Measurements from ENCODE around the gene EXT2. TPM values are rescaled to one million over a fixed set of nuclear protein-coding genes. Genes with fewer than 3 reads are reported as not detected.

EXT2 gene
- total RNA-seq, 1 donor from 2014 or later, result 78.6 TPM

- H3K27ac ChIP-seq, result no peak overlapping the region
- H3K36me3 ChIP-seq, result peaks cover 0 to 17% of the 10 kb centered on the region in 2 donors
- no peak for TF ChIP-seq POLR2AphosphoS5 (IDR thresholded peaks at IDR 0.05; ENCODE audit: insufficient read depth in 1 of 2, low read depth in 1 of 2)
These were observed 22.5 kb upstream of the EXT2 start for GRCh38 chr11:44072757-44073658.

GRCh38 chr11:44078794-44079193, 16.7 kb upstream of the EXT2 start:
- Histone ChIP-seq H3K27ac (no peak overlapping the region), H3K9me3 (no peaks in the 10 kb centered on the region), H3K4me3 (no peak overlapping the region), H3K27me3 (no peaks in the 10 kb centered on the region), H3K4me1 (no peaks in the 10 kb centered on the region), H3K36me3 (peaks cover 0 to 22% of the 10 kb centered on the region in 2 donors)
- TF ChIP-seq POLR2A (IDR thresholded peaks at IDR 0.05) (no peak), CTCF (IDR thresholded peaks at IDR 0.05) (no peak), POLR2AphosphoS5 (IDR thresholded peaks at IDR 0.05; ENCODE audit: insufficient read depth in 1 of 2, low read depth in 1 of 2) (no peak)
- DNase-seq (ENCODE audit: extremely low spot score in 2 of 2), result peak in 1 of 2 donors; percentile 65
- intact Hi-C loops (cut with DNase I), result no loop called here

More at GRCh38 chr11:44072757-44073658, 22.5 kb upstream of the EXT2 start:
- no peak for DNase-seq (ENCODE audit: extremely low spot score in 2 of 2)
- Histone ChIP-seq H3K27me3 (no peaks in the 10 kb centered on the region), H3K4me3 (no peak overlapping the region), H3K9me3 (no peaks in the 10 kb centered on the region), H3K4me1 (peaks cover 6% of the 10 kb centered on the region)
- intact Hi-C loops (cut with DNase I), result no loop called here

- Histone ChIP-seq H3K4me1 (no peaks in the 10 kb centered on the region), H3K9me3 (no peaks in the 10 kb centered on the region), H3K4me3 (no peak overlapping the region), H3K27ac (no peak overlapping the region), H3K36me3 (peaks cover 0 to 22% of the 10 kb centered on the region in 2 donors), H3K27me3 (no peaks in the 10 kb centered on the region)
- peak in 1 of 2 donors; percentile 54 for DNase-seq (ENCODE audit: extremely low spot score in 2 of 2)
- no peak for TF ChIP-seq POLR2AphosphoS5 (IDR thresholded peaks at IDR 0.05; ENCODE audit: insufficient read depth in 1 of 2, low read depth in 1 of 2)
- no peak for TF ChIP-seq POLR2A (IDR thresholded peaks at IDR 0.05)
- TF ChIP-seq CTCF (IDR thresholded peaks at IDR 0.05), result no peak
- intact Hi-C loops (cut with DNase I), result no loop called here
These were observed 16.1 kb upstream of the EXT2 start for GRCh38 chr11:44079376-44079775.

GRCh38 chr11:44080951-44081350, 14.5 kb upstream of the EXT2 start:
- Histone ChIP-seq H3K36me3 (peaks cover 0 to 22% of the 10 kb centered on the region in 2 donors), H3K27ac (no peak overlapping the region), H3K27me3 (no peaks in the 10 kb centered on the region), H3K4me3 (no peak overlapping the region), H3K4me1 (no peaks in the 10 kb centered on the region), H3K9me3 (no peaks in the 10 kb centered on the region)
- TF ChIP-seq CTCF (IDR thresholded peaks at IDR 0.05), result no peak
- TF ChIP-seq POLR2A (IDR thresholded peaks at IDR 0.05), result no peak
- TF ChIP-seq POLR2AphosphoS5 (IDR thresholded peaks at IDR 0.05; ENCODE audit: insufficient read depth in 1 of 2, low read depth in 1 of 2), result no peak
- peak in 1 of 2 donors; percentile 65 for DNase-seq (ENCODE audit: extremely low spot score in 2 of 2)
- intact Hi-C loops (cut with DNase I), result no loop called here

GRCh38 chr11:44082645-44083044, 12.8 kb upstream of the EXT2 start:
- Histone ChIP-seq H3K4me1 (no peaks in the 10 kb centered on the region), H3K4me3 (no peak overlapping the region), H3K9me3 (no peaks in the 10 kb centered on the region), H3K36me3 (peaks cover 0 to 14% of the 10 kb centered on the region in 2 donors), H3K27me3 (no peaks in the 10 kb centered on the region), H3K27ac (no peak overlapping the region)
- TF ChIP-seq POLR2A (IDR thresholded peaks at IDR 0.05) (no peak), CTCF (IDR thresholded peaks at IDR 0.05) (no peak), POLR2AphosphoS5 (IDR thresholded peaks at IDR 0.05; ENCODE audit: insufficient read depth in 1 of 2, low read depth in 1 of 2) (no peak)
- no peak for DNase-seq (ENCODE audit: extremely low spot score in 2 of 2)
- intact Hi-C loops (cut with DNase I), result no loop called here
